Mucosa of rectum (tissue), 2 donors: ENCODE data around the gene CCNH.

ENCODE experiments used
- H3K27ac ChIP-seq, 2 donors: one replicate each; pipeline ENCODE4 v1.7.0; 2013; ENCODE audit warnings: inconsistent platforms in 2 of 2, low read depth in 2 of 2, low read length in 2 of 2
- H3K27me3 ChIP-seq, 2 donors: one replicate each; pipeline ENCODE4 v1.7.0; 2013; ENCODE audit warnings: low read length in 2 of 2; ENCODE audit not compliant: control insufficient read depth in 2 of 2, insufficient read depth in 2 of 2
- H3K36me3 ChIP-seq, 2 donors: one replicate each; pipeline ENCODE4 v1.7.0; 2013; ENCODE audit warnings: low read length in 2 of 2; ENCODE audit not compliant: control insufficient read depth in 2 of 2, insufficient read depth in 2 of 2
- H3K4me1 ChIP-seq, 2 donors: one replicate each; pipeline ENCODE4 v1.7.0; 2013; ENCODE audit warnings: low read length in 2 of 2, mild to moderate bottlenecking in 1 of 2; ENCODE audit not compliant: control insufficient read depth in 2 of 2, insufficient read depth in 2 of 2
- H3K4me3 ChIP-seq, 2 donors: one replicate each; pipeline ENCODE4 v1.7.0; 2013; ENCODE audit warnings: low read length in 2 of 2
- H3K9ac ChIP-seq, 2 donors: one replicate each; pipeline ENCODE4 v1.7.0; 2013; ENCODE audit warnings: low read length in 2 of 2, low read depth in 1 of 2, mild to moderate bottlenecking in 1 of 2
- H3K9me3 ChIP-seq, 2 donors: one replicate each; pipeline ENCODE4 v1.7.0; 2013; ENCODE audit warnings: low read length in 2 of 2; ENCODE audit not compliant: control insufficient read depth in 2 of 2
- donor health status: healthy.
- donor health status: Normal muscosa, but diverticular disease.

CCNH gene

GRCh38 chr5:87369431-87369830 is 43.3 kb downstream of the CCNH start:
- Histone ChIP-seq H3K27me3 (no peaks in the 10 kb centered on the region), H3K4me1 (no peaks in the 10 kb centered on the region), H3K9me3 (no peaks in the 10 kb centered on the region), H3K9ac (no peak overlapping the region), H3K36me3 (peaks cover 23 to 27% of the 10 kb centered on the region in 2 donors), H3K27ac (no peak overlapping the region), H3K4me3 (no peak overlapping the region)

GRCh38 chr5:87368601-87369000 is 44.1 kb downstream of the CCNH start:
- Histone ChIP-seq H3K27me3 (no peaks in the 10 kb centered on the region), H3K4me3 (no peak overlapping the region), H3K36me3 (peaks cover 23 to 28% of the 10 kb centered on the region in 2 donors), H3K4me1 (no peaks in the 10 kb centered on the region), H3K9ac (no peak overlapping the region), H3K27ac (no peak overlapping the region), H3K9me3 (no peaks in the 10 kb centered on the region)

GRCh38 chr5:87367243-87367642 is 45.5 kb downstream of the CCNH start:
- H3K4me1 ChIP-seq, result no peaks in the 10 kb centered on the region
- H3K9ac ChIP-seq, result no peak overlapping the region
- no peaks in the 10 kb centered on the region for H3K27me3 ChIP-seq
- H3K27ac ChIP-seq, result no peak overlapping the region
- H3K9me3 ChIP-seq, result no peaks in the 10 kb centered on the region
- no peak overlapping the region for H3K4me3 ChIP-seq
- H3K36me3 ChIP-seq, result peaks cover 17 to 23% of the 10 kb centered on the region in 2 donors

- Histone ChIP-seq H3K4me1 (no peaks in the 10 kb centered on the region), H3K27me3 (no peaks in the 10 kb centered on the region), H3K9me3 (no peaks in the 10 kb centered on the region), H3K4me3 (no peak overlapping the region), H3K27ac (no peak overlapping the region), H3K9ac (no peak overlapping the region), H3K36me3 (peaks cover 15 to 27% of the 10 kb centered on the region in 2 donors)
Observed at GRCh38 chr5:87361536-87362213, 51.1 kb downstream of the CCNH start.

- H3K4me3 ChIP-seq, result no peak overlapping the region
- no peaks in the 10 kb centered on the region for H3K27me3 ChIP-seq
- H3K27ac ChIP-seq, result no peak overlapping the region
- peaks cover 15 to 26% of the 10 kb centered on the region in 2 donors for H3K36me3 ChIP-seq
- no peak overlapping the region for H3K9ac ChIP-seq
- H3K9me3 ChIP-seq, result no peaks in the 10 kb centered on the region
- H3K4me1 ChIP-seq, result no peaks in the 10 kb centered on the region
Observed at GRCh38 chr5:87361031-87361445, 51.7 kb downstream of the CCNH start.

GRCh38 chr5:87360132-87360531 is 52.6 kb downstream of the CCNH start:
- H3K4me3 ChIP-seq, result no peak overlapping the region
- H3K9ac ChIP-seq, result no peak overlapping the region
- peaks cover 18 to 25% of the 10 kb centered on the region in 2 donors for H3K36me3 ChIP-seq
- H3K4me1 ChIP-seq, result no peaks in the 10 kb centered on the region
- H3K9me3 ChIP-seq, result no peaks in the 10 kb centered on the region
- H3K27me3 ChIP-seq, result no peaks in the 10 kb centered on the region
- no peak overlapping the region for H3K27ac ChIP-seq

GRCh38 chr5:87359106-87359505 is 53.6 kb downstream of the CCNH start:
- Histone ChIP-seq H3K4me1 (no peaks in the 10 kb centered on the region), H3K9me3 (no peaks in the 10 kb centered on the region), H3K4me3 (no peak overlapping the region), H3K27ac (no peak overlapping the region), H3K36me3 (peaks cover 17 to 25% of the 10 kb centered on the region in 2 donors), H3K27me3 (no peaks in the 10 kb centered on the region), H3K9ac (no peak overlapping the region)

GRCh38 chr5:87354496-87354895 is 58.2 kb downstream of the CCNH start:
- H3K9ac ChIP-seq, result no peak overlapping the region
- H3K4me1 ChIP-seq, result no peaks in the 10 kb centered on the region
- H3K4me3 ChIP-seq, result no peak overlapping the region
- no peak overlapping the region for H3K27ac ChIP-seq
- H3K36me3 ChIP-seq, result peaks cover 17 to 19% of the 10 kb centered on the region in 2 donors
- no peaks in the 10 kb centered on the region for H3K27me3 ChIP-seq
- H3K9me3 ChIP-seq, result no peaks in the 10 kb centered on the region

GRCh38 chr5:87347841-87348240 is 64.9 kb downstream of the CCNH start:
- Histone ChIP-seq H3K27ac (no peak overlapping the region), H3K9me3 (no peaks in the 10 kb centered on the region), H3K9ac (no peak overlapping the region), H3K36me3 (peaks cover 3 to 12% of the 10 kb centered on the region in 2 donors), H3K27me3 (no peaks in the 10 kb centered on the region), H3K4me1 (no peaks in the 10 kb centered on the region), H3K4me3 (no peak overlapping the region)

GRCh38 chr5:87347272-87347671 is 65.5 kb downstream of the CCNH start:
- no peak overlapping the region for H3K27ac ChIP-seq
- no peaks in the 10 kb centered on the region for H3K9me3 ChIP-seq
- no peaks in the 10 kb centered on the region for H3K4me1 ChIP-seq

More at GRCh38 chr5:87347272-87347671, 65.5 kb downstream of the CCNH start:
- no peak overlapping the region for H3K9ac ChIP-seq
- no peak overlapping the region for H3K4me3 ChIP-seq
- H3K27me3 ChIP-seq, result no peaks in the 10 kb centered on the region
- peaks cover 3 to 12% of the 10 kb centered on the region in 2 donors for H3K36me3 ChIP-seq
